HG03439 (cell line): ENCODE results near the gene RPS18.
A peak's percentile ranks its signal among the peaks of the same experiment; 100 is the strongest.

Source experiments
- ATAC-seq: cut with Tn5 transposase; IDR thresholded peaks from one replicate; pipeline ENCODE4 v1.9.1; 2021; ENCODE audit warnings: mild to moderate bottlenecking, moderate library complexity; ENCODE audit not compliant: unreplicated experiment

The RPS18 gene

DNA sequence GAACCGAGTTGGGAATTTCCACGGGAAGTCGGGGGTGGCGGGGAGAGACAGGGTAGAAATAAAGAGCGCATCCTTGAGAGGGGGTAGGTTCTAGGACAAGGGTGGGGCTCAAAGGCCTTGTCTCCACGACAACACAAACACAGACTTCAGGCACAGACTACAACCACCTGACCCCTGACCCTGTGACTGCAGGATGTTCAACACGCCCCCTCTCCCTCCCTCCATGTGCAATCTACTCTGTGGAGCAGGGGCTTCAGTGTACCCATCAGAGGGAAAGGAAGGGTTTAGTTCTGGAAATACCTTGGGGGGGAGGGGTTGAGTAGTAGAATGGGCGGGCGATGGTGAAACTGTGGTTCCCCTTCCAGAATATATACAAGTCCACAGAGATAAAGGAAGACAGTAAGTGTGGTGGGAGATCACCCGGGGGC, 42.7 kb downstream of the RPS18 start:
- no peak for ATAC-seq

DNA sequence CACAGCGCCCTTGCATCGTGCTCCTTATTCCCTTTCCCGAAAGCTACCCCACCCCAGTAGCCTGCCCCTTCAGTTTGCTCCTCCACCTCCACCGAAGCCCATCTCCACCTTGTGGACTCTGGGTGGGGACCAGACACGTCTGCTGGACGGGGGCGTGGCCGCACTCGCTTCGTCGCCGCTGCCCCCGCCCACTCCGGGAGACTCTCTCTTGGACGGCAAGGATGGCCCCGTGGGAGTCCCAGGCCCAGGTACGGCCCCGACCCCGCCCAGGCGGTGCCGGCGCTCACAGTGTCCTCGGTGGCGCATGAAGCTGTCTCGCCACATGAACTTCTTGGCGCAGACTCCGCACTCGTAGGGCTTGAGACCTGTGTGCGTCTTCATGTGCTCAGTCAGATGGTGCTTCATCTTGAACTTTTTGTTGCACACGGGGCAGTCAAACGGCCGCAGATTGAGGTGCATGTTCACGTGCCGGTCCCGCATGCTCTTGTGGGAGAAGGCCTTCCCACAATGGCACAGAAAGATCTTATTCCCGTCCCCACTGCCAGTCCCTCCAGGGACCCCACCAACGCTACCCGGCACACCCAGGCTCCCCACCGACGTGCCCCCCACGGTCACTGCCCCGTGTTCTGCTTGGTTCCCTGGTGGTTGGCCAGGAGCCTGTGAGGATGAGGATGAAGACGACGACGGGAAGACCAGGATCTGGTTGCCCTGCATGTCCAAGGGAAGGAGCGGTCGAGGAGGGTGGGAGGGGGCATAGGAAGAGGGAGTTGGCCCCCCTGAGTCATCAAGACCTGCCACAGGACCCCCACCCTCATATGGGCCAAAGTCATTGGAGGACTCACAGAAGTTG, 43.3 kb downstream of the RPS18 start:
- no peak for ATAC-seq

DNA sequence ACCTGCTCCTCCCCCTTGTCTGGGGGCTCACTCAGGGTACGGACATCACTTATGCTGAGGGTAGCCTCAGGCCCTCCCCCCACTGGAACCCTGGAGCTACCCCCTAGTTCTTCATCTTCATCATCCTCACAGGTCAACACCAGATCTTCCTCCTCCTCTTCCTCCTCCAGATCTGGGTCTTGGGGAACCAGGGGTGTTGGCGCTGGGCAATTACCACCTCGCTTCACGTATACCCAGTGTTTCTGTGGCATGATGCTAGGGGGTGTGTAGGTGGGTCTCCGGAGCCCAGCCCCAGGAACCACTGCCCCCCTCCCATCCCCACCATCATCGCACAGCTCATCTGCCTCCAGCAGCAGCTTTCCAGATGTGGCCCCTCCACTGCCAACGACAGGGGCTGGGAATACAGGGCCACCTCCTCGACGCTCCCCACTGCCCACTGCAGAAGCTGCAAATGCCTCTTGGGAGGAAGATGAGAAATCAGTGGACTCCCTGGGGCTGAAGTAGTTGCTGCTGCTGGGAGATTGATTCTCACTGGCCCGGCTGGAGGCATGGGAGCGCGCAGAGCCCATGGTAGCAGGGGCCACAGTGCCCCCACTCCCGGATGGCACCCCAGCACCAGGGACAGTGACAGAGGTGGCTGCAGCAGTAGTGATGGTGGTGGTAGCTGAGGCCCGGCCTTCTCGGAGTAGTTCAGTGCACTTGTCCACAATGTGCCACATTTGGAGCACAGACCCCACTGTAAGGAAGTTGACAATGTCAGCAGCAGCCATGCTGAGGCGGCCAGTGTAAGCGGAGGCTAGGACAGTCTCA, 44.1 kb downstream of the RPS18 start:
- no peak for ATAC-seq

DNA sequence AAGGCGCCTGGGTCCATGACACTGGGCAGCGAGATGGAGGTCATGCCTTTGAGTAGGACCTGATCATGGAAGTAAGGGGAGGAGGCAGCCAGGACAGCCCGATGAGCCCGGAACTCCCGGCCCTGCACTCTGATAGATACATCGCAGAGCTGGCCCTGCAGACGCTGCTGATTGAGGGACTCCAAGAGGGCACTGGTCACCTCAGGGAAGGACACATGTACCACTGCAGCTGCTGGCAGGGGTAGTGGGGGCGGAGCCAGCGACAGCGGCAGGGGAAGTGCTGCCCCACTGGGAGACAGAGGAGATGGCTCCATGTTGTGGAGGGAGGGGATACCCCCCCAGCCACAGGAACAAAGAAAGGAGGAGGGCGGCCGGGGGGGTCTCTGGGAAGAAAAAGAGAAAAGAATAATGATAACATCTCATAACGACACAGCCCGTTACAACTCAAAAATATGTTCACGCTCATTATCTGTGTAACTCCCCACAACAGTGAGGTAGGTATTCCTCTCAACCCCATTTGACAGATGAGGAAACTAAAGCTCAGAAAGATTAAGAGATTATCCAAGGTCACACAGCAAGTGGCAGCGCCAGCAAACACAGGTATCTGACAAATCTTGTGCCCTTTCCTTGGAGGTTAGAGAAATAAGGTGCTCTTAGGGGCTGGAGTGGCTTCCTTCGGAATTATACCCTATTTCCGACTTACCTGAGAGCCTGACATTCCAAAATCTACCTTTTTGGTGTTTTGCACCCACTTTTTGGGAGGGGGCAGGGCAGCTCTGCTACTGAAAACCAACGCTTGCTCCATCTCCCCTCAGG, 44.9 kb downstream of the RPS18 start:
- ATAC-seq, result no peak

DNA sequence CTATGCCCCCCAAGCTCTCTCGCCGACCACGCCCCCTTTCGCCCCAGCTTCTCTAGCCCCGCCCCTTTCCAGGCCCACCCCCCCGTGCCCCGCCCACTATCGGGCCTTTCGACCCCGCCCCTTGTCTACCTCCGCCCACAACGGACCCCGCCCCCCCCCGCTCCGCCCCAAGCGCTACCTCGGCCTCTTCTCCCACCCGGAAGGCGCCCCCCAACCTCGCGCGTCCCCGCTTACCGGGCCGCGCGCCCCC, 45.5 kb downstream of the RPS18 start:
- no peak for ATAC-seq

DNA sequence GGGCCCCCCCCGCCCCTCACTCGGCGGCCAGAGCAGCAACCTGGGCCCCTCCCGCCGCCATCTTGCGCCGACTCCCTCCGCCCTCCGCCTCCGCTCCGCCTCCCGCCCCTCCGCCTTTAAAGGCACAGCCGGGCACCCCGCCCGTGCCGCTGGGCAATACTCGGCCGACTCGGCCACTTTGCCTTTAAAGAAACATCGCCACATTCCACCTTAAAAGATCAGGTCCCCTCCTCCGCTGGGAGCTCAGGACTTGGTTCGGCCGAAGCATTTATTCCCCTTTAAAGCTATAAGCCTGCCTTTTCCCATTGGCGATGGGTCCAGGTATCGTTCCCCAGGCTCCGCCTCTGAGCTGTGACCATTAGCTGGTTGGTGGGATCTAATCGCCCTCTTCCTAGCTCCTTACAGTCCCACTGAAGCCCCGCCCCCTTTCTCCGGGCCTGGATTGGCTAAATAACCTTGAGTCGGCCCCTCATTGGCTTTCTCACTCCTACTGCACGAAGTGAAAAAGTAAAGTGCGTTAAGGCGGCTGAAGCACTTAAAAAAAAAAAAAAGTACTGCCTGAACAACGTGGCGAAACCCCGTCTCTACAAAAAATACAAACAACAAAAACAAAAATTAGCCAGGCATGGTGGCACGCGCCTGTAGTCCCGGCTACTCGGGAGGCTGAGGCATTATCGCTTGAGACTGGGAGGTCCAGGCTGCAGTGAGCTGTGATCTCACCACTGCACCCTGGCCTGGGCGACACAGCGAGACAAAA, 46.0 kb downstream of the RPS18 start, which contains the start of gene ZBTB22:
Gene ZBTB22, minus strand, starts transcription at position 76 of the 757 bp plus-strand sequence. CDS start 828 bp downstream, outside the sequence.
- peak; percentile 43 for ATAC-seq

DNA sequence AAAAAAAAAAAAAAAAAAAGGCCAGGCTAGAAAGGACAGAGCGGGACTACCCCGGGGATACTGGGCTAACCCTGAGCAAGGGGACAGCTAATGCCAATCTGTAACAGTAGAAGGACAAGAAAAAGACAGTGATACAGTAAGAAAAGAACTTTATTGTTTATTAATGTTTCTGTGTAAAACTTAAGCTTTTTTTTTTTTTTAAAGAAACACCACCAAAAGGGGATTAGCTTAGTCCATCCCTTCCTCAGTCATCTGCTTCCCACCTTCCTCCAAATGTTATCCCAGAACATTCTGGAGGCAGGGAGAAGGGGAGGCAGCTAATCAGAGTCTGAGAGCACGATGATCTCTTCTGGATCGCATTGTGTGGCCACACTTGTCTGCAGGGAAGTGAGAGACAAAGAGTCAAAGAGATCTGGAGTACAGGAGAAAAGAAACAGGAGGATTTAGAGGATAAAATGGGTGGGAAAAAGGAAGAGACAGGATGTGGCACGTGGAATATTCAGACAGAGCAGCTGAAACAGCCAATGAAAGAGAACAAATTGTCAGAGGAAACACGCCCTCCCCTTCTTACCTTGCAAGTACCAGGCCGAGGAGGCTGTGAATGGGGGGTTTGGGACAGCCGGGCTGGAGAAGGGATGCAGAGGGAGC, 46.7 kb downstream of the RPS18 start:
- ATAC-seq, result no peak

DNA sequence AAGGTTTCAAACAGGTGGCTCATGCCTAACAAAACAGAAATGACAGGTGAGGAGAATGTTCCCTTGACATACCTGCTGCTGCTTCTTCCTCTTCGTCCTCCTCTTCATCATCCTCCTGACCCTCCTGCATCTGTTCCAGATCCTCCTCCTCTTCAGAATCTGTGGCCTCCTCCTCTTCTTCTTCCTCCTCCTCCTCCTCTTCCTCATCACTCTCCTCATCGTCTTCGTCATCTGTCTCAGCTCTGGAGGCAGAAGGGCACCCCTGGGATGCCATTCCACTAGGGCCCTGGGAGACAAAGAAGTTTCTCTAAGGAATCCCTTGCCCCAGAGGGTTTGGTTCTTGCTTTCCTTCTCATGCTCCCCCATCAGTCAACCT, 48.1 kb downstream of the RPS18 start:
- ATAC-seq, result no peak

DNA sequence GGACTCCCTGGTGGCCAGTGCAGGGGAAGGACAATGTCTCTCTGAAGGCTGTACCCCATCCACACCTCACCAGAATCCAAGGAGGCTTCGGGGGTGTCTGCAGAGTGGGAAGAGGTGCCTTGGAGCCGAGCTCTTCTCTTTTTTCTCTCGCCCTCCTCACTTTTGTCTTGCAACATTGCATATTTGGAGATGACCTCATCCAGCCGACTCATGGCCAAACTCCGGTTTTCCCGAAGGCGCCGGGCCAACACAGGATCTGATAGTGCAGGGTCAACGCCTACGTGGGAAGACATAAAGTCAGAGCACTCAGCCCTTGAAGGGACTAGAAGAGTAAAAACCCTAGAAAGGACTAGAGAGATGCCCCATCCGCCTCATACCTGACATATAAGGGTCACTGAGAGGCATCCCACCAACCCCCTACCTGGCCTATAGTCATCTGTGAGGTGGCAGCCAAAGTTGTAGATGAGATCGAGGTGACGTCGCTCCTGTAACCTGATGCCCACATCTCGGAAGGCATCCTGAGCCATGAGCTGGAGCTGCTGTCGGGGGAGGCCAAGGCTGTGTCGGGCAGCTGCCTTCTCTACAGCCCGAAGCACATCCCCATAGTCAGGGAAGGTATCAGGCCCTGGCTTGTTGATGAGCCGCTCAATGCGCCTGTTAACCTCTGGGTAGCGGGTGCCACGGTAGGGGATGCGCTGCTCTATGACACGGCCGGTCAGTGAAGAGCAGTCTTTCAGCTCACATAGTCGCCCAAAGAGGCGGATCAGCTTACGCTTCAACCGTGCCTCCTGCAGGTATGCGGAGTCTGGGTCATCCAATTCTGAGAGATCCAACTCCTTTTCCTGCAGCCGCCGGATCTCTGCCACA, 48.7 kb downstream of the RPS18 start:
- ATAC-seq, result no peak

DNA sequence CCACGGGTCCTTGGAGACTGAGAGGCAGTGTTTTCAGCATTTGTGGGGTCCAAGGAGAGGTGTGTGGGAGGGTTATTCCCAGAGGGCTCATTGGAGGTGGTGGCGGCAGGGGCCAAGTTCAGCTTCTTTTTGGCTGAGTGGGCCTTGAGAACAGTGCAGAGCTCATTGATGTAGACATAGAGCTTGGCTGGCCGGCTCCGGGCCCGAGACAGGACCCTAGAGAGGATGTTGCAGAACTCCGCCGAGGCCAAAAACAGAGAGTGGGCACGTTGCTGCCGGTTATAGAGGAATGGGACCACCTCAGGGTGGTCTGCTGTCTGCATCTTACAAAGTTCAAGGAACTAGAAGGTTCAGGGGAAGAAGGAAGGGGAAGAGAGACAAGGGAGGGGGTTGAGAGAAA, 49.4 kb downstream of the RPS18 start:
- ATAC-seq, result no peak

DNA sequence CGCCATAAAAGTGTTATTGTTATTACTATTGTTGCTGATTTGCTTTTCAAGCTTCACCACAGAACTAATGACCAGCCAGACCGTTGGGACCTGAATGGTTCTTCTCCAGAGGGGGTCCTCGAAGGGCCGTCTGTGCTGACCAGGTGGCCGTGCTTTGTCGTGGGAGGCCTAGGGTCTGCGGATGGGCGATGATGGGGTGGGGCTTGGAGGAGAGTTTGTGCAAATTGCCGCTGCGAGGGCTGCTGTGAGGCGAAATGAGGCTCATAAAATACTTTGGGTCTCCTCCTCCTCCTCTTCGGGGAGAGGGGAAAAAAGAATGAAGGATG, 51.7 kb downstream of the RPS18 start:
- ATAC-seq, result peak; percentile 10

DNA sequence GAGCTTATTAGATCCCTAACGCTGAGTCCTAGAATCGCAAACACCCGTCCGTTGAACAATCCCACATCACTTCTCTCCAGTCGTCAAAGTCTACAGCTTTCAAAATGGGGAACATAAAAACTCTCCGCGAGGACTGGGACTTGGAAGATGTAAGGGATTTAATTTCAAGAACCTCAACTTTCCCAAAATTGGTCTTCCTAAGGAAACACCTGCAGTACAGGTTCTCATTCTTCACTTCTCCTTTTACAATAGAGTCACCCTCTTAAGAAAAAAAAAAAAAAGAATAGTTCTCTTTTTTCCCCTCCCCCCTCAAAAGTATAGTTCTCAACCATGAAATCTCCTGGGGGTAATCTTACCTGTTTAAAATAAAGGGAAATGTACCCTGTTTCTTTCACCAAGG, 52.2 kb downstream of the RPS18 start:
- ATAC-seq, result no peak
